GM12801 (cell line): ENCODE measurements around the gene SCRN1.

ENCODE experiments used
- TF ChIP-seq, protein P1 (sequence below): IDR thresholded peaks from one replicate; pipeline ENCODE4 v1.5.1; 2011; ENCODE audit warnings: control low read depth; ENCODE audit not compliant: insufficient read length; ENCODE audit errors: extremely low read depth

SCRN1 gene

DNA sequence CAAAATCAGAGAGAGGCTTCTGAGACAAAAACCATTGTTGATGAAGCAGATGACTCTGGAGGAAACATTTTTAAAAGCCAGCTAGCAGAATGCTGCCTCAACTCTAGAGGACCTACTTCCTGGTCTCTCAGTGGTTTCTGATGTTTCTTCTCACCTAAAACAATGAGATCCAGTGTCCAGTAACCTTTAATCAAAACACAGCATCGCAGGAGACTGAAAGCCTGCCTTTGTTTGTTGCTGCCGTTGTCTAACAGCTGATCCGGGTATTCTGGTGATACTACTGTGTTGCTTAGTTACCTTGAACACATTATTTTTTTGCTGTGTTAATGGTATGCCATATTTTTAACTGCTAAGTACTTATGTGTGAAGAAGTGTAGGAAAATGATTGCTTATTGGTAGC lies 112.4 kb downstream of the SCRN1 start:
- TF ChIP-seq, protein P1, sequence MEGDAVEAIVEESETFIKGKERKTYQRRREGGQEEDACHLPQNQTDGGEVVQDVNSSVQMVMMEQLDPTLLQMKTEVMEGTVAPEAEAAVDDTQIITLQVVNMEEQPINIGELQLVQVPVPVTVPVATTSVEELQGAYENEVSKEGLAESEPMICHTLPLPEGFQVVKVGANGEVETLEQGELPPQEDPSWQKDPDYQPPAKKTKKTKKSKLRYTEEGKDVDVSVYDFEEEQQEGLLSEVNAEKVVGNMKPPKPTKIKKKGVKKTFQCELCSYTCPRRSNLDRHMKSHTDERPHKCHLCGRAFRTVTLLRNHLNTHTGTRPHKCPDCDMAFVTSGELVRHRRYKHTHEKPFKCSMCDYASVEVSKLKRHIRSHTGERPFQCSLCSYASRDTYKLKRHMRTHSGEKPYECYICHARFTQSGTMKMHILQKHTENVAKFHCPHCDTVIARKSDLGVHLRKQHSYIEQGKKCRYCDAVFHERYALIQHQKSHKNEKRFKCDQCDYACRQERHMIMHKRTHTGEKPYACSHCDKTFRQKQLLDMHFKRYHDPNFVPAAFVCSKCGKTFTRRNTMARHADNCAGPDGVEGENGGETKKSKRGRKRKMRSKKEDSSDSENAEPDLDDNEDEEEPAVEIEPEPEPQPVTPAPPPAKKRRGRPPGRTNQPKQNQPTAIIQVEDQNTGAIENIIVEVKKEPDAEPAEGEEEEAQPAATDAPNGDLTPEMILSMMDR, result no peak

DNA sequence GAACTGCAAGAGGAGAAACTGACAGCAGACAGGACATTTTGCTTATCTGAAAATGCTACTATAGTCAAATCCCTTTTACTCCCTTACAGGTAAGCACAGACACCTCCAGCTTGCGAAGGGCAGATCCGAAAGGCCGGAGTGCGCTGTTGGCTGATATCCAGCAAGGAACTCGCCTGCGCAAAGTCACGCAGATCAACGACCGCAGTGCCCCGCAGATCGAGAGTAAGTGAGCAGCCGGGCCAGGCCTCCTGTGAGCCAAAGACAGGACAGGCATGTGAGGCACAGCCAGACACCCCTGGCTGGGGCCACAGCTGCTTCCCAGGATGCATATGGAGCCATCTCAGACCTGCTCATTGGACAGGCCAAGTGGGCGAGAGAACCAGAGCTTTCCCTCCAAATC lies 113.9 kb downstream of the SCRN1 start:
- TF ChIP-seq, protein P1, result no peak

DNA sequence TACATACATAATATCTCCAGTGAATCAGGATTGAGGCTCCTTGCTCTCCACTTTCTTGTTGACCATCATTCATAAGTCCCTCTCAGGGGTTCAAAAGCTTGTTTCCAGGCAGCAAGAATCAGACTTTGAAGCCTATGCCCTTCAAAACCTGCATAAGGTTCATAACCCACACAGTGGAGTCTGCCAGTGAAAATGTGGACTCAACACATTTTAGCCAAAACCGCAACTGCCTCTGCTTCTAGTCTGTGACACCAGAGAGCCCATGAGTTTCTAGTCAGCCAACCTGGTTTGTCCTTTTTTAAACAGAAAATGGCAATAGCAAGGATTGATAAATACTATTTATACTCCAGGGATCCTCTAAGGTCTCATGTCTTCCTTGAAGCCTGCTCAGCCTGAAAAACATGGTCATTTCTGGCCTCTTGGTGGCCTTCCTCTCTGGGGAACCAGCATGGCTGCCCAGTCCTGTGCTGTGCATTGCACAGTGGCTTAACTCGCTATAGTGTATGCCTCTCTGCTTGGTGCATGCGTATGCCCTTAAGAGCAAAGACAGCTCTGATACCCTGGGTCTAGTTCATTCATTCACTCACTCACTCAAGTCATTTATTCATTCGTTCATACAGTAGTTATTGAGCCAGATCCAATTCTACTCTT lies 115.8 kb downstream of the SCRN1 start:
- TF ChIP-seq, protein P1, result no peak

DNA sequence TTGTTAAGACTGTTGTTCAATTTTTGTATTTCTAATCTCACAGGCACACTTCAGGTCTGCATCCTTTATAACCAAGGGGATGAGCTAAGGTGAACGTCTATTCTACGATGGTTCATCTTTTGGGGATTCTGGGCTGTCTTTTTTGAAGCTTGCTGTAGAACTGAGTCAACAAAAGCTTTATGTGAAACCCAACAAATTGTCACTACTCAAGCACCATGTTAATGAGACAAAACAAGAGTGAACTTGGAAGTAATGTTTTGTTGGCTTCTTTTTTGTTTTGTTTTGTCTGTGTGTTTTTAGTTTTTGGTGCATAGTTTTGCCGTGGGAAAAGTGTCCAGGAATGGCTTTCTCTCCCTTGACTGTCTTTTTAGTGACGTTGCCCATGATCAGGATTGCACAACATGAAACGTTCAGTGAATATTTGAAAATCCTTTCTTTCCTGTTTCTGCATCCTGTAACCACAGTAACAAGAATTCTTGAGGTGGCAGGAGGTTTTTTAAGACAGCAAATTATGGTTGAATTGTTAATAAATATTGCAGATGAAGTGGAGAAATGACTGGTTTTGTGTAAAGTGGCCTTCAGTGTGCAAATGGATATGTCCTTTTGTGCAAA lies 117.7 kb downstream of the SCRN1 start:
- TF ChIP-seq, protein P1, result no peak
